Ureter (tissue), 1 donor: Measurements from ENCODE around the gene NDOR1. TPM values are rescaled to one million over a fixed set of nuclear protein-coding genes. Genes with fewer than 3 reads are reported as not detected.
"Not testable (repeated sequence)": the region's sequence is repeated elsewhere in the genome, so short reads cannot be mapped to it uniquely, and the experiment has no call there.

ENCODE experiments used
- DNase-seq: peaks from one replicate; pipeline ENCODE4 v3.0.0-alpha.2; 2020; ENCODE audit warnings: low spot score
- total RNA-seq: library from RNA; stranded (reverse); gene quantifications from one replicate; pipeline ENCODE4 v1.2.4, GENCODE V29; 2023
- donor health status: DM: yes; HTN: yes; CAD: no.

Gene NDOR1
- total RNA-seq, 1 donor from 2014 or later: 20.3 TPM

GRCh38 chr9:137243626-137244485 lies 38.4 kb downstream of the NDOR1 start:
- no peak for DNase-seq

GRCh38 chr9:137244486-137245449 lies 39.3 kb downstream of the NDOR1 start:
- no peak for DNase-seq

- DNase-seq: no peak
Observed at GRCh38 chr9:137245450-137246421, 40.2 kb downstream of the NDOR1 start.

- no peak for DNase-seq
Observed at GRCh38 chr9:137247135-137247915, 41.8 kb downstream of the NDOR1 start.

GRCh38 chr9:137247916-137248175 lies 42.3 kb downstream of the NDOR1 start:
- no peak for DNase-seq

GRCh38 chr9:137250329-137251193 lies 45.1 kb downstream of the NDOR1 start:
- no peak for DNase-seq

- no peak for DNase-seq
Observed at GRCh38 chr9:137251194-137251461, 45.6 kb downstream of the NDOR1 start, which contains the start of gene STPG3. Gene STPG3 (plus strand): TSS chr9:137251286. CDS start chr9:137251287, 1 bp downstream.

GRCh38 chr9:137251490-137252268 lies 46.2 kb downstream of the NDOR1 start:
- no peak for DNase-seq

- no peak for DNase-seq
Observed at GRCh38 chr9:137252555-137253506, 47.3 kb downstream of the NDOR1 start.

GRCh38 chr9:137253717-137254623 lies 48.5 kb downstream of the NDOR1 start:
- DNase-seq: no peak

GRCh38 chr9:137254624-137255447 lies 49.3 kb downstream of the NDOR1 start, which contains the start of gene NELFB:
Gene NELFB (plus strand): TSS chr9:137255327.
- DNase-seq: peak; percentile 94

- DNase-seq: no peak
Observed at GRCh38 chr9:137255448-137256114, 50.1 kb downstream of the NDOR1 start.

- DNase-seq: no peak
Observed at GRCh38 chr9:137256362-137256761, 50.9 kb downstream of the NDOR1 start.

- no peak for DNase-seq
Observed at GRCh38 chr9:137256856-137257255, 51.4 kb downstream of the NDOR1 start.

- DNase-seq: not testable (repeated sequence)
Observed at GRCh38 chr9:137262173-137262908, 56.8 kb downstream of the NDOR1 start.
